OCI-LY3 (cell line): ENCODE data around the gene ILRUN.

Experiments
- EZH2phosphoT487 ChIP-seq: fragments of 200-600 bp; shearing (Covaris generic); IDR thresholded peaks from 2 replicates; pipeline ENCODE4 v1.6.1; 2018; ENCODE audit warnings: antibody characterized with exemption, mixed run types, low read depth
- TF ChIP-seq, protein P1 (sequence below): fragments of 200-600, 300-600 bp; sonication (generic); IDR thresholded peaks from 2 replicates; pipeline ENCODE4 v1.5.1; 2014; ENCODE audit warnings: antibody characterized with exemption, low read length, low read depth

DNA sequence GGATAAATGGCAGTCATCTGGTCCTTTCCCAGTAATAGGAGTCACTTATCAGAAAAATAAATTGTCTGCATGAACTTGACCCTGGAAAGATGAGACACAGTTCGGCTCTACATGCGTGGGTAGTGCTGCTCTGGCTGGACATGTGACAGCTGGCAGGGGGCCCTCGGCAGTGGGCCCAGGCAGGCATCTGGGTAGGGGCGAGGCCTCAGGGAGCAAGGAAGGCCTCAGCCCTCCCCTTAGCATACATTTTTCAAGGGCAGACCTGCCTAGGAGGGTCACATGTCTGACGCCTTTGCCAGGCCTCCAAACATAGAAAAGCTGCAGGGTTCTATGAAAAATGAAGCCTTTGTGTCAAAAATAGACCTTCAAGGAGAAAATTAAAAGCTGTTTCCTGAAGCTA is 12.8 kb upstream of the ILRUN start:
- TF ChIP-seq, protein P1, sequence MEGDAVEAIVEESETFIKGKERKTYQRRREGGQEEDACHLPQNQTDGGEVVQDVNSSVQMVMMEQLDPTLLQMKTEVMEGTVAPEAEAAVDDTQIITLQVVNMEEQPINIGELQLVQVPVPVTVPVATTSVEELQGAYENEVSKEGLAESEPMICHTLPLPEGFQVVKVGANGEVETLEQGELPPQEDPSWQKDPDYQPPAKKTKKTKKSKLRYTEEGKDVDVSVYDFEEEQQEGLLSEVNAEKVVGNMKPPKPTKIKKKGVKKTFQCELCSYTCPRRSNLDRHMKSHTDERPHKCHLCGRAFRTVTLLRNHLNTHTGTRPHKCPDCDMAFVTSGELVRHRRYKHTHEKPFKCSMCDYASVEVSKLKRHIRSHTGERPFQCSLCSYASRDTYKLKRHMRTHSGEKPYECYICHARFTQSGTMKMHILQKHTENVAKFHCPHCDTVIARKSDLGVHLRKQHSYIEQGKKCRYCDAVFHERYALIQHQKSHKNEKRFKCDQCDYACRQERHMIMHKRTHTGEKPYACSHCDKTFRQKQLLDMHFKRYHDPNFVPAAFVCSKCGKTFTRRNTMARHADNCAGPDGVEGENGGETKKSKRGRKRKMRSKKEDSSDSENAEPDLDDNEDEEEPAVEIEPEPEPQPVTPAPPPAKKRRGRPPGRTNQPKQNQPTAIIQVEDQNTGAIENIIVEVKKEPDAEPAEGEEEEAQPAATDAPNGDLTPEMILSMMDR: no peak
- TF ChIP-seq EZH2phosphoT487: no peak
